Fibroblast of mammary gland (primary cell): Measurements from ENCODE around the gene CPNE5.
A peak's percentile ranks its signal among the peaks of the same experiment; 100 is the strongest.

Experiments
- DNase-seq: peaks from one replicate; pipeline ENCODE4 v3.0.0-alpha.2; 2010; ENCODE audit warnings: low read depth
- H3K4me3 ChIP-seq: 2 replicates; pipeline ENCODE4 v1.5.1; 2011; ENCODE audit warnings: low read depth, mild to moderate bottlenecking, low read length, moderate library complexity; ENCODE audit not compliant: control insufficient read depth
- TF ChIP-seq, protein P1 (sequence below): conservative IDR thresholded peaks from 2 replicates; pipeline ENCODE4 v1.5.1; 2011; ENCODE audit warnings: low read depth, low read length, inconsistent platforms; ENCODE audit not compliant: control insufficient read depth, insufficient read depth

Gene CPNE5

GRCh38 chr6:36734486-36735060, 104.7 kb downstream of the CPNE5 start:
- H3K4me3 ChIP-seq, result peak overlapping the region; percentile 21
- DNase-seq, result no peak
- TF ChIP-seq, protein P1, sequence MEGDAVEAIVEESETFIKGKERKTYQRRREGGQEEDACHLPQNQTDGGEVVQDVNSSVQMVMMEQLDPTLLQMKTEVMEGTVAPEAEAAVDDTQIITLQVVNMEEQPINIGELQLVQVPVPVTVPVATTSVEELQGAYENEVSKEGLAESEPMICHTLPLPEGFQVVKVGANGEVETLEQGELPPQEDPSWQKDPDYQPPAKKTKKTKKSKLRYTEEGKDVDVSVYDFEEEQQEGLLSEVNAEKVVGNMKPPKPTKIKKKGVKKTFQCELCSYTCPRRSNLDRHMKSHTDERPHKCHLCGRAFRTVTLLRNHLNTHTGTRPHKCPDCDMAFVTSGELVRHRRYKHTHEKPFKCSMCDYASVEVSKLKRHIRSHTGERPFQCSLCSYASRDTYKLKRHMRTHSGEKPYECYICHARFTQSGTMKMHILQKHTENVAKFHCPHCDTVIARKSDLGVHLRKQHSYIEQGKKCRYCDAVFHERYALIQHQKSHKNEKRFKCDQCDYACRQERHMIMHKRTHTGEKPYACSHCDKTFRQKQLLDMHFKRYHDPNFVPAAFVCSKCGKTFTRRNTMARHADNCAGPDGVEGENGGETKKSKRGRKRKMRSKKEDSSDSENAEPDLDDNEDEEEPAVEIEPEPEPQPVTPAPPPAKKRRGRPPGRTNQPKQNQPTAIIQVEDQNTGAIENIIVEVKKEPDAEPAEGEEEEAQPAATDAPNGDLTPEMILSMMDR, result no peak

DNA sequence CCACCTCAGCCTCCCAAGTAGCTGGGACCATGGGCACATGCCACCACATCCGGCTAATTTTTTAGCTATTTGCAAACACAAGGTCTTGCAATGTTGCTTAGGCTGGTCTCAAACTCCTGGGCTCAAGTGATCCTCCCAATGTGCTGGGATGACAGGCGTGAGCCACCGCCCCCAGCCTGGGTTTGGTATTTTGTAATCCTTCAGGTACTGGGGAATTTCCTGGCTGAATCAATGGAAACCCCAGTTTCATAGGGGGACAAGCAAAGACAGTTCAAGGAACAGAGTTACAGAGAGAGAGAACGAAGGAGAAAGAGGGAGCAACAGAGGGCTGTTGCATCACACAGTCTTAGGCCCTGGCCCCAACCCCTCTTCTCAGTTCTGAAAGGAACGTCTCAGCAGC, 105.9 kb downstream of the CPNE5 start:
- TF ChIP-seq, protein P1, result no peak
- no peak for DNase-seq
- no peak overlapping the region for H3K4me3 ChIP-seq

DNA sequence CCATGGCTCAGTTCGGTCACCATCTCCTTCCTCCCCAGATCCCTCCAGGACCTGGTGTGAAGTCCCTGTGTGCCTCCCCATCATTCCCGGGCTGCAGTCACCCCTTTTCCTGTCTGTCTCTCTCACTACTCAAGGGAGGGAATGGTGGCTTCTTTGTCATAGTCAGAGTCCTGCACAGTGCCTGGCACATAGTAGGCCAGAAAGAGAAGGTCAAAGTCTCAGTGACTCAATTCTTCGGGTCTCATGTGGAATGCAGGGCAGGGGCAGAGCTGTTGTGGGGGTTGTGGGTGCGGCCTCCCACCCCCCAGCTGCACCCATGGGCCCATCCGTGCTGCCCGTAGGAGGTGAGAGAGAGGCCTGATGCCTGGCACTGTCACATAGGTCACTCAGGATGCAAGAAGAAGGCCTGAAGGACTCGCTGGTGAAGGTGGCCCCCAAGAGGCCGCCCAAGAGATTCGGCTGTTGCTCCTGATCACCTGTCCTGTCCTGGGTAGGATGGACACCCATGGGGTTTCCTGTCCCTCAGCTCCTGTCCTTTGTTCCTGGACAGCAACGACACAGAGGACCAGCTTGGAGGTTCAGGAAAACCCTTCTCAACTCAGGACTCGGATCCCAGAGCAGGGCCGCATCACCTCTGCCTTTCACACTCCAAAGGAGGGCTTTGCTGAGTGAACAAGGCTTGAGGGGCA, 107.5 kb downstream of the CPNE5 start:
- TF ChIP-seq, protein P1, result no peak
- no peak overlapping the region for H3K4me3 ChIP-seq
- DNase-seq, result no peak

- TF ChIP-seq, protein P1, result no peak
- no peak overlapping the region for H3K4me3 ChIP-seq
- no peak for DNase-seq
These were observed 108.5 kb downstream of the CPNE5 start for GRCh38 chr6:36730424-36731380.

DNA sequence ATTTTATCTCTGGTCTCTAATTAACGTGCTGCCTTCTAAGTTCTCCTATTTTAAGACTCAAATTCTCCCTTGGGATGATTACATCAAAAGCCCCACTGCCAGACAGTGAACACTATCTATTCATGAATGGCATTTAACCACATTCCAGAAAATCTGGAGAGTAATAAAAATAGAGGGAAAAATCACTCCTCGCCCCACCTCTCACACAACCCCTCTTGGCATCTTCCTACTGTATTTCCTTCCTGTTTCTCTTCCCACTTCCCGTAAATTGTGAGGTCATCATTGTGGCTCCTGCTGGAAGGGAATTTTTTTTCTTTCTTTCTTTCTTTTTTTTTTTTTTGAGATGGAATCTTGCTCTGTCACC, 110.1 kb downstream of the CPNE5 start:
- peak; percentile 34 for DNase-seq
- TF ChIP-seq, protein P1, result no peak

DNA sequence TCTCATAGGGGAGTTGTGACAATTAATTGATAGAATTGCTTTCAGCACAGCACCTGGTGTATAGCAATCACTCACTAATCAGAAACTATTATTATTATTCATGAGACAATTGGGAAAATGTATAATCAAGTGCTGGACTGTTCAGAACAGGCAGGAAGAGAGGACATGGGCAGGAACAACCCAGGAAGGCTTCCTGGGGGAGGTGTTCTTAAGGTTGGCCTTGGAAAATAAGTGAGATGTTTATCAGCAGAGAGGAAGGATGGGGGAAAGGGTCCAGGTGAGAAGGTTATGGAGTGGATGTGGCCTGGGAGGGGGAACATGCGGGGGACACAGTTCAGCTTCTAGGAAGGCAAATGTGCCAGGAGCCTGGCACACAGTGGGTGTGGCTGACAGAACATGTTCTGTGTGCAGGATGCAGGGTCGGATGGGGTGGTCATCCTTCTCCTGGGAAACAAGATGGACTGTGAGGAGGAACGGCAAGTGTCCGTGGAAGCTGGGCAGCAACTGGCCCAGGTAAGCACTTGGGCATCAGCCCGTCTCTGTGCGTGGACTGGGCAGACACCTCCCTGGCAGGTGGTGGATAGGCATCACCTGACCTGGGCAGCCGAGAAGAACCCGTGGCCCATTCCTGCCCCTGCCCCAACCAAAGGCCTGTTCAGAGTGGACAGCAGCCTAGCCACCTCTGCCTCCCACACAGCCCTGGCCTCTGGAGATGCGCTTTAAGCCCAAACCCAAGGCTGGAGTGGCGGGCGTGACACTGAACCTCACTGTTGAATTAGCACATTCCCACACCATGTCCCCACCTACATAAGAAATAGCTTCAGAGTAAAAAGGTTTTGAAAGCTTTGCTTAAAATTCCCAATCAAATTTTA, 110.7 kb downstream of the CPNE5 start:
- no peak overlapping the region for H3K4me3 ChIP-seq
- TF ChIP-seq, protein P1, result no peak
- DNase-seq, result no peak

More for the DNA sequence above, 110.1 kb downstream of the CPNE5 start:
- H3K4me3 ChIP-seq, result no peak overlapping the region
